K562 (cell line): ENCODE measurements around the gene TCHP.

Experiments
- ADNP ChIP-seq: fragments of 200-800 bp; sonication (Bioruptor generic); IDR thresholded peaks from 2 replicates; pipeline ENCODE4 v1.6.1; 2016; ENCODE audit warnings: missing genetic modification characterization, missing compliant biosample characterization
- CBX2 ChIP-seq: fragments of 200-600 bp; sonication (generic); IDR thresholded peaks from one replicate; pipeline ENCODE4 v1.6.1; 2012; ENCODE audit warnings: mild to moderate bottlenecking, low read length, inconsistent platforms; ENCODE audit not compliant: insufficient read depth, poor library complexity, severe bottlenecking
- GABPA ChIP-seq: fragments of 200-800 bp; sonication (Bioruptor generic); conservative IDR thresholded peaks from 2 replicates; pipeline ENCODE4 v1.6.1; 2016; ENCODE audit warnings: low read depth, missing genetic modification characterization, missing compliant biosample characterization
- JUND ChIP-seq, 2 experiments: IDR thresholded peaks; 2 replicates in 1 of 2; 3 replicates in 1 of 2; pipeline ENCODE4 v1.6.1; 2011; ENCODE audit warnings: borderline replicate concordance in 2 of 2, low read depth in 2 of 2, low read length in 2 of 2, improper control_type of control experiment in 1 of 2, missing biosample characterization in 1 of 2, missing genetic modification characterization in 1 of 2, missing genetic modification reagents in 1 of 2
- KDM1A ChIP-seq, 2 experiments: fragments of 450-650 bp; IDR thresholded peaks; 2 replicates each; pipeline ENCODE4 v1.6.1; 2016; ENCODE audit warnings: mild to moderate bottlenecking in 2 of 2
- MAFF ChIP-seq: IDR thresholded peaks from 2 replicates; pipeline ENCODE4 v1.6.1; 2012; ENCODE audit warnings: low read length, improper control_type of control experiment
- POLR2A ChIP-seq: fragments of 450-650 bp; conservative IDR thresholded peaks from 2 replicates; pipeline ENCODE4 v1.6.1; 2016
- POLR2AphosphoS5 ChIP-seq: IDR thresholded peaks from 2 replicates; pipeline ENCODE4 v1.6.1; 2011; ENCODE audit warnings: mild to moderate bottlenecking, low read depth, low read length, moderate library complexity; ENCODE audit not compliant: control insufficient read depth, insufficient read depth
- ZC3H11A ChIP-seq: IDR thresholded peaks from 2 replicates; pipeline ENCODE4 v1.6.1; 2012; ENCODE audit warnings: low read depth, low read length, improper control_type of control experiment
- ZKSCAN1 ChIP-seq: fragments of 150-350 bp; IDR thresholded peaks from 2 replicates; pipeline ENCODE4 v1.6.1; 2016; ENCODE audit warnings: low read depth, low read length
- ZNF431 ChIP-seq: sonication (generic); formaldehyde crosslinking; IDR thresholded peaks from 2 replicates; pipeline ENCODE4 v1.8.0; 2022; ENCODE audit warnings: mild to moderate bottlenecking, missing genetic modification reagents
- TF ChIP-seq, protein P1 (sequence below): fragments of 450-650 bp; IDR thresholded peaks from 2 replicates; pipeline ENCODE4 v1.6.1; 2016; ENCODE audit warnings: mild to moderate bottlenecking
- TF ChIP-seq, protein P2 (sequence below), 3 experiments: IDR thresholded peaks in 2 of 3; conservative IDR thresholded peaks in 1 of 3; 2 replicates each; pipeline ENCODE4 v1.5.1; 2011 to 2012; ENCODE audit warnings: low read length in 3 of 3, mild to moderate bottlenecking in 3 of 3, control low read depth in 2 of 3, improper control_type of control experiment in 1 of 3, inconsistent platforms in 1 of 3, low read depth in 1 of 3, mixed read lengths in 1 of 3, moderate library complexity in 1 of 3; ENCODE audit not compliant: insufficient read depth in 2 of 3

DNA sequence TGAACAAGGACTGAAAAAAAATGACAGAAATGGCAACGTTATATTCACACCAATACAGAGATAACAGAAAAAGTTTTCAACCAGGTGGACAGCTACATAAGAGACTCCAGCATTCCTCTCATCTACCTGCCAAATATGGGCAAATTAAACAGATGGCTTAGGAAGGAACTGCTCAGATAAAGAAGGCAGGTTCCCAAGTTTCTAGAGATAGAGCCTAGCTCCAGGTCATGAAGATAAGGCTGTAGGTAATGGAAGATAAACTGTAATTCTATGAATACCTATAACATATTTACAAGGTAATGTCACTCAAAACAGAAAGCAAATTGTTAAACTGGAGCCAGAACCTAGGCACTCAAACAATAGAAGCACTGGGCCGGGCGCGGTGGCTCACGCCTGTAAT is 53.6 kb downstream of the TCHP start:
- TF ChIP-seq POLR2A (no peak), ZC3H11A (no peak), ZNF431 (CRISPR knock-in tag) (no peak), ZKSCAN1 (no peak), ADNP (no peak), POLR2AphosphoS5 (no peak), JUND (IDR thresholded peaks at IDR 0.05; ENCODE audit: borderline replicate concordance, low read depth, low read length) (no peak), JUND (tag; IDR thresholded peaks at IDR 0.05; ENCODE audit: borderline replicate concordance, low read depth, low read length) (no peak), GABPA (tag) (no peak), MAFF (no peak), CBX2 (no peak), KDM1A (IDR thresholded peaks at IDR 0.05) (no peak)
- TF ChIP-seq, protein P1, sequence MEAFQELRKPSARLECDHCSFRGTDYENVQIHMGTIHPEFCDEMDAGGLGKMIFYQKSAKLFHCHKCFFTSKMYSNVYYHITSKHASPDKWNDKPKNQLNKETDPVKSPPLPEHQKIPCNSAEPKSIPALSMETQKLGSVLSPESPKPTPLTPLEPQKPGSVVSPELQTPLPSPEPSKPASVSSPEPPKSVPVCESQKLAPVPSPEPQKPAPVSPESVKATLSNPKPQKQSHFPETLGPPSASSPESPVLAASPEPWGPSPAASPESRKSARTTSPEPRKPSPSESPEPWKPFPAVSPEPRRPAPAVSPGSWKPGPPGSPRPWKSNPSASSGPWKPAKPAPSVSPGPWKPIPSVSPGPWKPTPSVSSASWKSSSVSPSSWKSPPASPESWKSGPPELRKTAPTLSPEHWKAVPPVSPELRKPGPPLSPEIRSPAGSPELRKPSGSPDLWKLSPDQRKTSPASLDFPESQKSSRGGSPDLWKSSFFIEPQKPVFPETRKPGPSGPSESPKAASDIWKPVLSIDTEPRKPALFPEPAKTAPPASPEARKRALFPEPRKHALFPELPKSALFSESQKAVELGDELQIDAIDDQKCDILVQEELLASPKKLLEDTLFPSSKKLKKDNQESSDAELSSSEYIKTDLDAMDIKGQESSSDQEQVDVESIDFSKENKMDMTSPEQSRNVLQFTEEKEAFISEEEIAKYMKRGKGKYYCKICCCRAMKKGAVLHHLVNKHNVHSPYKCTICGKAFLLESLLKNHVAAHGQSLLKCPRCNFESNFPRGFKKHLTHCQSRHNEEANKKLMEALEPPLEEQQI: no peak
- TF ChIP-seq, protein P2, sequence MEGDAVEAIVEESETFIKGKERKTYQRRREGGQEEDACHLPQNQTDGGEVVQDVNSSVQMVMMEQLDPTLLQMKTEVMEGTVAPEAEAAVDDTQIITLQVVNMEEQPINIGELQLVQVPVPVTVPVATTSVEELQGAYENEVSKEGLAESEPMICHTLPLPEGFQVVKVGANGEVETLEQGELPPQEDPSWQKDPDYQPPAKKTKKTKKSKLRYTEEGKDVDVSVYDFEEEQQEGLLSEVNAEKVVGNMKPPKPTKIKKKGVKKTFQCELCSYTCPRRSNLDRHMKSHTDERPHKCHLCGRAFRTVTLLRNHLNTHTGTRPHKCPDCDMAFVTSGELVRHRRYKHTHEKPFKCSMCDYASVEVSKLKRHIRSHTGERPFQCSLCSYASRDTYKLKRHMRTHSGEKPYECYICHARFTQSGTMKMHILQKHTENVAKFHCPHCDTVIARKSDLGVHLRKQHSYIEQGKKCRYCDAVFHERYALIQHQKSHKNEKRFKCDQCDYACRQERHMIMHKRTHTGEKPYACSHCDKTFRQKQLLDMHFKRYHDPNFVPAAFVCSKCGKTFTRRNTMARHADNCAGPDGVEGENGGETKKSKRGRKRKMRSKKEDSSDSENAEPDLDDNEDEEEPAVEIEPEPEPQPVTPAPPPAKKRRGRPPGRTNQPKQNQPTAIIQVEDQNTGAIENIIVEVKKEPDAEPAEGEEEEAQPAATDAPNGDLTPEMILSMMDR (IDR thresholded peaks at IDR 0.05 in 2 of 3, conservative IDR thresholded peaks at IDR 0.05 in 1 of 3; ENCODE audit: insufficient read depth in 2 of 3, low read depth in 1 of 3, low read length in 3 of 3): no peak
